ENCODE measurements around the gene BEST4. TPM values are rescaled to one million over a fixed set of nuclear protein-coding genes. Genes with fewer than 3 reads are reported as not detected.
A peak's percentile ranks its signal among the peaks of the same experiment; 100 is the strongest.

The BEST4 gene
- total and polyA plus RNA-seq, 2 of the 13 experiments (the other 11 are each of a cell fraction or from before 2014, with no cell fraction given) = 0.77 to 1.4 TPM

GRCh38 chr1:44786138-44786840 lies 1.7 kb downstream of the BEST4 start (continued):
- no peak for TF ChIP-seq SMAD1 (CRISPR knock-in tag; IDR thresholded peaks at IDR 0.05; ENCODE audit: borderline replicate concordance, low read depth)
- no peak for TF ChIP-seq HNF1A (IDR thresholded peaks at IDR 0.05; ENCODE audit: low read depth)
- TF ChIP-seq HNF1A (CRISPR knock-in tag; IDR thresholded peaks at IDR 0.05; ENCODE audit: borderline replicate concordance) = no peak; the same call in 1 of the 2 replicates
- TF ChIP-seq SMARCC2 (IDR thresholded peaks at IDR 0.05) = 0 out of 2 replicates have a peak, but pooled peaks have one; percentile 10
- no peak for TF ChIP-seq ZBTB20 (CRISPR knock-in tag; IDR thresholded peaks at IDR 0.05; ENCODE audit: borderline replicate concordance, low read depth)
- TF ChIP-seq ZNF749 (CRISPR knock-in tag; IDR thresholded peaks at IDR 0.05; ENCODE audit: borderline replicate concordance) = no peak
- no peak for TF ChIP-seq HBP1 (CRISPR knock-in tag; IDR thresholded peaks at IDR 0.05; ENCODE audit: low read depth)
- TF ChIP-seq ZNF576 (CRISPR knock-in tag; IDR thresholded peaks at IDR 0.05) = peak; percentile 71; the same call in 1 of the 2 replicates
- no peak for TF ChIP-seq ZNF7 (CRISPR knock-in tag; IDR thresholded peaks at IDR 0.05)
- no peak for TF ChIP-seq SYNCRIP (IDR thresholded peaks at IDR 0.05; ENCODE audit: insufficient read depth, low read depth, low read length)
- TF ChIP-seq CTCF (CRISPR knock-in tag; IDR thresholded peaks at IDR 0.05) = peak; percentile 91
- no peak for TF ChIP-seq IKZF5 (CRISPR knock-in tag; IDR thresholded peaks at IDR 0.05)
- 0 out of 2 replicates have a peak, but pooled peaks have one; percentile 49 for TF ChIP-seq ZFP41 (CRISPR knock-in tag; IDR thresholded peaks at IDR 0.05; ENCODE audit: borderline replicate concordance)
- no peak for TF ChIP-seq ZKSCAN5 (CRISPR knock-in tag; IDR thresholded peaks at IDR 0.05)
- no peak for TF ChIP-seq SP140L (CRISPR knock-in tag; IDR thresholded peaks at IDR 0.05; ENCODE audit: borderline replicate concordance)
- no peak for TF ChIP-seq DBP (CRISPR knock-in tag; IDR thresholded peaks at IDR 0.05; ENCODE audit: not compliant biosample characterization)
- no peak for TF ChIP-seq ZNF20 (CRISPR knock-in tag; IDR thresholded peaks at IDR 0.05)
- TF ChIP-seq SKI (IDR thresholded peaks at IDR 0.05; ENCODE audit: partially characterized antibody) = peak; percentile 34
- TF ChIP-seq PLRG1 (conservative IDR thresholded peaks at IDR 0.05) = no peak

All from HepG2 (cell line).